ENCODE results near the gene BCAS3. TPM values are rescaled to one million over a fixed set of nuclear protein-coding genes. Genes with fewer than 3 reads are reported as not detected.

BCAS3 gene
- total and polyA plus RNA-seq, 2 donors (not counting 1 experiment from before 2014, with no cell fraction given): 13.9 to 73.4 TPM

DNA sequence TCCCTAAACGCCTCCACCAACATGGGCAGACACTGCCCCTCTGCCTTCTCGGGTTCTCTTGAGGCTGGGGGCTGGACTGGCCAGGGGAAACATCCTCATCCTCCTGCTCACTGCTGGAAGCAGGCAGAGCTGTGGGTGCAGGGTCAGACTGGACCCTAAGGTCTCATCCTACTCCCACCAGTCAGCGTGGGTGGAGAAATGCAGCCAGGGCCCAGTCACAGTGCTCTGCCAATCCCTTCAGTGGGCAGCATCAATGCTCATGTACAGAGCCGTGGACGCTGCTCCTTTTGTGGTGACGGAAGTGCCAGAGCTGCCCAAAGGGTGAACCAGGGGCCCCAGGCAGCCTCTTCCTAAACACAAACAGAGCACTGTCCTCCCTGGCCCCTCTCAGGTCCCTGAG lies 708.6 kb downstream of the BCAS3 start:
- Mint-ChIP-seq H3K27me3 (peaks cover 16% of the 10 kb centered on the region), H3K27ac (no peak overlapping the region), H3K4me1 (peaks cover 5% of the 10 kb centered on the region), H3K9me3 (ENCODE audit: insufficient read depth) (no peaks in the 10 kb centered on the region), H3K4me3 (no peak overlapping the region)
- H3K4me3 ChIP-seq (ENCODE audit: control extremely low read depth in 1 of 5, extremely low read depth in 1 of 5, insufficient read depth in 1 of 5, low read depth in 2 of 5, low read length in 4 of 5): no peak overlapping the region
- POLR2A ChIA-PET: no interaction called here
- H3K27ac ChIP-seq (ENCODE audit: low read length in 2 of 2): no peak overlapping the region
- no peak overlapping the region for H3K9ac ChIP-seq (ENCODE audit: low read length)
- 79% methylated on average over 6 of the region's 6 CpGs for WGBS (ENCODE audit: insufficient coverage)
- no peak overlapping the region for H3K4me2 ChIP-seq (replicated peaks; ENCODE audit: low read depth, low read length, poor library complexity, severe bottlenecking)
- H3K36me3 ChIP-seq (replicated peaks in 1 of 2; ENCODE audit: control extremely low read depth in 1 of 2, control insufficient read depth in 1 of 2, extremely low read depth in 1 of 2, insufficient read depth in 2 of 2, low read length in 1 of 2): no peaks in the 10 kb centered on the region
- CTCF ChIA-PET: no interaction called here
- H3K79me2 ChIP-seq (ENCODE audit: control insufficient read depth, insufficient read depth, low read length): no peaks in the 10 kb centered on the region
- H4K20me1 ChIP-seq (ENCODE audit: control insufficient read depth, insufficient read depth, low read length, poor library complexity, severe bottlenecking): no peaks in the 10 kb centered on the region
- H3K4me1 ChIP-seq (ENCODE audit: control insufficient read depth in 2 of 2, insufficient read depth in 2 of 2, low read length in 2 of 2): peaks cover 3 to 4% of the 10 kb centered on the region in 2 donors
- no peak for TF ChIP-seq CTCF (IDR thresholded peaks at IDR 0.05)
- TF ChIP-seq EZH2 (IDR thresholded peaks at IDR 0.05; ENCODE audit: borderline replicate concordance, insufficient read depth, low read depth, low read length, poor library complexity, severe bottlenecking): no peak
- no peaks in the 10 kb centered on the region for H3K9me3 ChIP-seq (ENCODE audit: control extremely low read depth in 1 of 3, control insufficient read depth in 2 of 3, insufficient read depth in 1 of 3, low read length in 2 of 3)
- peaks cover 0 to 10% (median 0%) of the 10 kb centered on the region in 4 experiments for H3K27me3 ChIP-seq (replicated peaks in 1 of 4; ENCODE audit: control extremely low read depth in 1 of 4, control insufficient read depth in 3 of 4, insufficient read depth in 4 of 4, low read length in 3 of 4)
- DNase-seq: no peak
- ATAC-seq (ENCODE audit: low read depth): no peak
- no peak overlapping the region for H2AFZ ChIP-seq (ENCODE audit: insufficient read depth, low read depth, low read length, poor library complexity, severe bottlenecking)
- intact Hi-C loops (cut with micrococcal nuclease): no loop called here

DNA sequence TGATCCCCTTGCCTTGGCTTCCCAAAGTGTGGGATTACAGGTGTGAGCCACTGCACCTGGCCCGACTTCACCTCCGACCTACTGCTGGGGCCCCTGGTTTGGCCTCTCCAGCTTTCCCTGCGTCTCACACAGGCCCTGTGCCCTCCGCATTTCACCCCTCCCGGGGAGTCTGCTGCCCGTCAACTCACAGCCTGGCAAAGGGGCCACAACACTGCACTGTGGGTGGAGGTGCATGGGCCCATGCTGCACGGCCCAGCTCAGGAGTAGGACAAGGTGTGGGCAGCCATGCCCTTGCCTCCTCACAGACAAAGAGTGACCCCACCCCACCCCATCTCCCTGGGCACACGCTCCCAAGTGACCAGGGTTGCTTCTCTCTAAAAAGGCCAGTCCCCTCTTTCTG lies 709.4 kb downstream of the BCAS3 start:
- ChIA-PET CTCF (interaction anchor here (0.6 to 1.5 kb wide), 2 partner anchors 10 to 386 kb away, joined by 3 to 6 read pairs; no protein-coding TSS in a partner anchor), POLR2A (no interaction called here)
- H3K27ac ChIP-seq (ENCODE audit: low read length in 2 of 2): no peak overlapping the region
- H2AFZ ChIP-seq (ENCODE audit: insufficient read depth, low read depth, low read length, poor library complexity, severe bottlenecking): no peak overlapping the region
- no peaks in the 10 kb centered on the region for H3K36me3 ChIP-seq (replicated peaks in 1 of 2; ENCODE audit: control extremely low read depth in 1 of 2, control insufficient read depth in 1 of 2, extremely low read depth in 1 of 2, insufficient read depth in 2 of 2, low read length in 1 of 2)
- Mint-ChIP-seq H3K27me3 (peaks cover 18% of the 10 kb centered on the region), H3K9me3 (ENCODE audit: insufficient read depth) (no peaks in the 10 kb centered on the region), H3K27ac (no peak overlapping the region), H3K4me3 (no peak overlapping the region), H3K4me1 (peaks cover 5% of the 10 kb centered on the region)
- ATAC-seq (ENCODE audit: low read depth): no peak
- DNase-seq: no peak
- no peak overlapping the region for H3K9ac ChIP-seq (ENCODE audit: low read length)
- H3K79me2 ChIP-seq (ENCODE audit: control insufficient read depth, insufficient read depth, low read length): no peaks in the 10 kb centered on the region
- no peak overlapping the region for H3K4me2 ChIP-seq (replicated peaks; ENCODE audit: low read depth, low read length, poor library complexity, severe bottlenecking)
- H3K27me3 ChIP-seq (replicated peaks in 1 of 4; ENCODE audit: control extremely low read depth in 1 of 4, control insufficient read depth in 3 of 4, insufficient read depth in 4 of 4, low read length in 3 of 4): peaks cover 0 to 17% (median 0%) of the 10 kb centered on the region in 4 experiments
- intact Hi-C loops (cut with micrococcal nuclease): no loop called here
- 92% methylated on average over 7 of the region's 8 CpGs for WGBS (ENCODE audit: insufficient coverage)
- H3K9me3 ChIP-seq (ENCODE audit: control extremely low read depth in 1 of 3, control insufficient read depth in 2 of 3, insufficient read depth in 1 of 3, low read length in 2 of 3): no peaks in the 10 kb centered on the region
- peaks cover 3 to 4% of the 10 kb centered on the region in 2 donors for H3K4me1 ChIP-seq (ENCODE audit: control insufficient read depth in 2 of 2, insufficient read depth in 2 of 2, low read length in 2 of 2)
- TF ChIP-seq CTCF (IDR thresholded peaks at IDR 0.05): no peak
- no peak for TF ChIP-seq EZH2 (IDR thresholded peaks at IDR 0.05; ENCODE audit: borderline replicate concordance, insufficient read depth, low read depth, low read length, poor library complexity, severe bottlenecking)
- H3K4me3 ChIP-seq (ENCODE audit: control extremely low read depth in 1 of 5, extremely low read depth in 1 of 5, insufficient read depth in 1 of 5, low read depth in 2 of 5, low read length in 4 of 5): no peak overlapping the region
- H4K20me1 ChIP-seq (ENCODE audit: control insufficient read depth, insufficient read depth, low read length, poor library complexity, severe bottlenecking): no peaks in the 10 kb centered on the region
